Neural crest cell (in vitro differentiated cells): ENCODE data around the gene MIGA1. TPM values are rescaled to one million over a fixed set of nuclear protein-coding genes. Genes with fewer than 3 reads are reported as not detected.
"Not testable (repeated sequence)": the region's sequence is repeated elsewhere in the genome, so short reads cannot be mapped to it uniquely, and the experiment has no call there.

Experiments used
- DNase-seq: peaks from one replicate; pipeline ENCODE4 v3.0.0; 2021; ENCODE audit warnings: low read depth, mixed read lengths, low spot score
- H3K27ac Mint-ChIP-seq: one replicate; pipeline ENCODE4 v1.8.0; 2021; ENCODE audit warnings: mild to moderate bottlenecking, mixed read lengths; ENCODE audit not compliant: unreplicated experiment
- H3K27me3 Mint-ChIP-seq: 2 replicates; pipeline ENCODE4 v1.8.0; 2021; ENCODE audit warnings: low read depth, mild to moderate bottlenecking, mixed read lengths
- H3K36me3 Mint-ChIP-seq: 2 replicates; pipeline ENCODE4 v1.8.0; 2021; ENCODE audit warnings: low read depth, mild to moderate bottlenecking, mixed read lengths
- H3K4me1 Mint-ChIP-seq: 2 replicates; pipeline ENCODE4 v1.8.0; 2021; ENCODE audit warnings: mixed read lengths
- H3K4me3 Mint-ChIP-seq: one replicate; pipeline ENCODE4 v1.8.0; 2021; ENCODE audit warnings: mild to moderate bottlenecking, mixed read lengths
- H3K9me3 Mint-ChIP-seq: 2 replicates; pipeline ENCODE4 v1.8.0; 2021; ENCODE audit warnings: mixed read lengths
- CTCF ChIP-seq: fragments of 200-600 bp; sonication (generic); conservative IDR thresholded peaks from 2 replicates; pipeline ENCODE4 v1.5.0; 2021; ENCODE audit warnings: antibody characterized with exemption, mild to moderate bottlenecking
- total RNA-seq: library from RNA; stranded (reverse); gene quantifications from 2 replicates; pipeline ENCODE4 v1.2.1, GENCODE V29; 2021

The MIGA1 gene
- total RNA-seq, 1 donor from 2014 or later: 6.2 TPM

DNA sequence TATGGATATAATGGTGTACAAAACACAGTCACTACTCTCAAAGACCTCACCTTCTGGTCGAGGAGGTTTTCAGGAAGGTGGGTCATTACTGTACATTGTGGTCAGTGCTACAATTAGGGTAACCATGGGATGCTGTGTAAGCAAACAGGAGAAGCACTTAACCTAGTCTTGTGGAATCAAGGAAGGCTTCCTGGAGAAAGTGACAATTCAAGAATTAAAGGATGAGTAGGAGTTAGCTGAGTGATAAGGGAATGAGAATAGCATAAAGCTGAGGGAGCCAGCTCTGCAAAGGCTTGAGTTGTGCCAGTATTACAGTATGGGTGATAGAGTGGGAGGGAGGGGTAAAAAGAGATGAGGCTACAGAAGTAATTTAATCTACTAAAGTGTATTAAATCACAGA, 126.2 kb downstream of the MIGA1 start:
- Mint-ChIP-seq H3K27me3 (no peaks in the 10 kb centered on the region), H3K36me3 (no peaks in the 10 kb centered on the region), H3K27ac (no peak overlapping the region), H3K4me3 (no peak overlapping the region), H3K4me1 (no peaks in the 10 kb centered on the region), H3K9me3 (no peaks in the 10 kb centered on the region)
- no peak for TF ChIP-seq CTCF
- DNase-seq: no peak

DNA sequence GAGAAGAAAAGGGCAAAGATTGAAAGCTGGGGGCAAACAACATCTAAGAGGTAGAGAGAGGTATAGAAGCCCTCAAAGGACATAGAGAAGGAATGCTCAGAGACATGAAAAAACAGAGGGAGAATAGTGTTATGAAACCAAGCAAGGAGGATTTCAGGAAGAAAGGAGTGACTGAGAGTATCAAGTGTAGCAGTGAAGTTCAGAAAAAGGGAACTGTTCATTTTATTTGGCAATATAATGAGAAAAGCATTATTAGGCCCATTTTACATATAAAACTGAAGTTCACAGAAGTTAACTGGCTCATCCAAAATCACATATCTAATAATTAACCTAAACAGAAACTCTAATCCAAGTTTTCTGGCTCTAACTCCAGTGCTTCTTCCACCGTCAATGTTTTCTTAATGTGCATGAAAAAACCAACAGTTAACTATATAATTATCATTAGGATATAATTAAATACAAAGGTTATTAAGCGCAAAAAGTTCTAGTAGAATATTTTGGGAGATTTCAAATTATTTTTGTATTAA, 126.6 kb downstream of the MIGA1 start:
- Mint-ChIP-seq H3K4me1 (no peaks in the 10 kb centered on the region), H3K4me3 (no peak overlapping the region), H3K27me3 (no peaks in the 10 kb centered on the region), H3K36me3 (no peaks in the 10 kb centered on the region), H3K9me3 (no peaks in the 10 kb centered on the region), H3K27ac (no peak overlapping the region)
- no peak for DNase-seq
- no peak for TF ChIP-seq CTCF

DNA sequence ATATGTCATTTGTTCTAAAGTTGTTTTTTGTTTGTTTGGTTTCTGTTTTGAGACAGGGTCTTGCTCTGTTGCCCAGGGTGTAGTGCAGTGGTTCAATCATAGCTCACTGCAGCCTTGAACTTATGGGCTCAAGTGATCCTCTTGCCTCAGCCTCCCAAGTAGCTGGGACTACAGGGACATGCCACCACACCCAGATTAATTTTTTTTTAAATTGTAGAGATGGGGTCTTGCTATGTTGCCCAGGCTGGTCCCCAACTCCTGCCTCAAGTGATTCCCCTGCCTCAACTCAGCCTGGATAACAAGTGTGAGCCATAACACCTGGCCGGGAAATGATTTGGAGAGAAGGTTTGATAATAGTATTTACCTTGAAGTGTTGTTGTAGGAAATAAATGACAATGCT, 127.2 kb downstream of the MIGA1 start:
- Mint-ChIP-seq H3K27ac (no peak overlapping the region), H3K9me3 (no peaks in the 10 kb centered on the region), H3K27me3 (no peaks in the 10 kb centered on the region), H3K4me3 (no peak overlapping the region), H3K4me1 (no peaks in the 10 kb centered on the region), H3K36me3 (no peaks in the 10 kb centered on the region)
- no peak for TF ChIP-seq CTCF
- no peak for DNase-seq

DNA sequence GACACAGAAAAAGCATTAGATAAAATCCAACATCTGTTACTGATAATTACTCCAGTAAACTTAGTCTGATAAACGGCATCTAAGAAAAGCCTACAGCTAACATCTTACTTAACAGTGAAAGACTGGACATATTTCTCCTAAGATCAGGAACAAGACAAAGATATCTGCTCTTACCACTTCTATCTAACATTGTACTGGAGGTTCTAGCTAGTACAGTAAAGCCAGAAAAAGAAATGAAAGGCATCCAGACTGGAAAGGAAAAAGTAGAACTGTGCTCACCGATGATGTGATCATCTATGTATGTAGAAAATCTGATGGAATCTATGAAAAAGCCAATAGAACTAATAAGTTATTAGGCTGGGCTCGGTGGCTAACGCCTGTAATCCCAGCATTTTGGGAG, 130.7 kb downstream of the MIGA1 start:
- DNase-seq: no peak
- no peaks in the 10 kb centered on the region for H3K36me3 Mint-ChIP-seq
- no peaks in the 10 kb centered on the region for H3K27me3 Mint-ChIP-seq
- no peak overlapping the region for H3K27ac Mint-ChIP-seq
- no peak overlapping the region for H3K4me3 Mint-ChIP-seq
- TF ChIP-seq CTCF: no peak
- no peaks in the 10 kb centered on the region for H3K4me1 Mint-ChIP-seq
- H3K9me3 Mint-ChIP-seq: no peaks in the 10 kb centered on the region

GRCh38 chr1:77918918-77919317, 139.5 kb downstream of the MIGA1 start:
- DNase-seq, H3K27ac Mint-ChIP-seq, H3K9me3 Mint-ChIP-seq, H3K36me3 Mint-ChIP-seq, H3K4me3 Mint-ChIP-seq, H3K4me1 Mint-ChIP-seq, H3K27me3 Mint-ChIP-seq: not testable (repeated sequence)

DNA sequence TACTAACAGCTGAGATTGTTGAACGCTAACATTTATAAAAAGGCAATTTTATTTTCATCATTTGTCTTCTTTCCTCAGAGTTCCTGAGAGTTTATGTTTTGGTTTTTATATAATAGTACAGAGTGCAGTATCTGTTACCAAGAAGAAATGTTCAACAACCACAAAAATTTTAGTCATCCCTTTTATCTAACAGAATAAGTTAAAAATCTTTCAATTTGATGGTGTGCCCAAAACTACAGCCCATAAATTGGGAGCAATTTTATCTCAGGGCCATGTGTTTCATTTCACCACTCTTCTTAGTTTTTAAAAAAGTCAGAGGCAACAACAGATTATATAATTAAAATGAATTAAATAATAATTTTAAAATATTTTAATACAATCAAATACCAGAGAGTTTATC, 146.1 kb downstream of the MIGA1 start:
- DNase-seq: no peak
- Mint-ChIP-seq H3K27ac (no peak overlapping the region), H3K4me3 (no peak overlapping the region), H3K9me3 (no peaks in the 10 kb centered on the region), H3K4me1 (no peaks in the 10 kb centered on the region), H3K36me3 (no peaks in the 10 kb centered on the region), H3K27me3 (no peaks in the 10 kb centered on the region)
- TF ChIP-seq CTCF: no peak
